T-cell (primary cell): ENCODE results near the gene EPC2. TPM values are rescaled to one million over a fixed set of nuclear protein-coding genes. Genes with fewer than 3 reads are reported as not detected.

Experiments used
- ATAC-seq, 4 experiments: fragments of 200-7000 bp in 3 of 4; fragments of 150-1000 bp in 1 of 4; cut with Tn5 transposase; replicated peaks in 1 of 4; 1 replicate in 3 of 4; 2 replicates in 1 of 4; pipeline ENCODE4 v1.10.0; 2021; ENCODE audit warnings: moderate library complexity in 3 of 4, mild to moderate bottlenecking in 2 of 4, moderate number of reproducible peaks in 1 of 4
- CTCF ChIA-PET, 2 donors: fragments of 300-600 bp; sonication (Branson Sonifier 250); formaldehyde crosslinking; loops; one replicate each; lab custom pipeline; 2022; ENCODE audit warnings: antibody characterized with exemption in 2 of 2; lab: Charles Lee
- POLR2A ChIA-PET, 2 donors: fragments of 300-600 bp; sonication (Branson Sonifier 250); formaldehyde crosslinking; loops; one replicate each; lab custom pipeline; 2022; ENCODE audit warnings: antibody characterized with exemption in 2 of 2; lab: Charles Lee
- DNase-seq, 35 experiments: peaks; one replicate each; pipeline versions ENCODE4 v3.0.0 to v3.0.0-alpha.2; 2013 to 2023
- H3K27ac ChIP-seq: one replicate; pipeline ENCODE4 v1.5.1; 2013; ENCODE audit warnings: low read length
- H3K27me3 ChIP-seq, 2 experiments: replicated peaks in 1 of 2; 1 replicate in 1 of 2; 2 replicates in 1 of 2; pipeline versions ENCODE4 v1.6.1 to v1.7.0; 2013; ENCODE audit warnings: low read length in 1 of 2, mixed read lengths in 1 of 2; ENCODE audit not compliant: control insufficient read depth in 2 of 2, insufficient read depth in 2 of 2; ENCODE audit errors: extremely low read depth in 1 of 2
- H3K36me3 ChIP-seq, 2 donors: 1 replicate in 1 of 2; 2 replicates in 1 of 2; pipeline versions ENCODE4 v1.6.1 to v1.7.0; 2013; ENCODE audit warnings: low read length in 1 of 2; ENCODE audit not compliant: control insufficient read depth in 2 of 2, insufficient read depth in 1 of 2; ENCODE audit errors: extremely low read depth in 1 of 2
- H3K4me1 ChIP-seq, 2 experiments: 1 replicate in 1 of 2; 2 replicates in 1 of 2; pipeline versions ENCODE4 v1.6.1 to v1.7.0; 2013; ENCODE audit warnings: low read length in 2 of 2, mixed read lengths in 1 of 2; ENCODE audit not compliant: insufficient read depth in 2 of 2, control insufficient read depth in 1 of 2; ENCODE audit errors: extremely low read depth in 1 of 2
- H3K4me3 ChIP-seq, 2 donors: 1 replicate in 1 of 2; 2 replicates in 1 of 2; pipeline versions ENCODE4 v1.5.1 to v1.7.0; 2013; ENCODE audit warnings: mild to moderate bottlenecking in 2 of 2, low read length in 1 of 2, moderate library complexity in 1 of 2; ENCODE audit not compliant: control insufficient read depth in 1 of 2; ENCODE audit errors: extremely low read depth in 1 of 2
- H3K9me3 ChIP-seq: 2 replicates; pipeline ENCODE4 v1.7.0; 2013
- H3K27ac Mint-ChIP-seq, 2 donors: one replicate each; pipeline ENCODE4 v1.8.0; 2020 to 2021; ENCODE audit warnings: mild to moderate bottlenecking in 2 of 2, mixed read lengths in 2 of 2
- H3K27me3 Mint-ChIP-seq, 2 donors: one replicate each; pipeline ENCODE4 v1.8.0; 2021 to 2022; ENCODE audit warnings: mixed read lengths in 2 of 2
- H3K36me3 Mint-ChIP-seq: one replicate; pipeline ENCODE4 v1.8.0; 2021; ENCODE audit warnings: mixed read lengths
- H3K4me1 Mint-ChIP-seq, 3 donors: one replicate each; pipeline ENCODE4 v1.8.0; 2020 to 2022; ENCODE audit warnings: mixed read lengths in 3 of 3, mild to moderate bottlenecking in 1 of 3
- H3K4me3 Mint-ChIP-seq, 3 donors: one replicate each; pipeline ENCODE4 v1.8.0; 2020 to 2022; ENCODE audit warnings: mild to moderate bottlenecking in 3 of 3, mixed read lengths in 3 of 3, moderate library complexity in 3 of 3
- H3K9me3 Mint-ChIP-seq, 3 donors: one replicate each; pipeline ENCODE4 v1.8.0; 2020 to 2022; ENCODE audit warnings: mixed read lengths in 3 of 3
- WGBS: methylation state at CpG from one replicate; pipeline ENCODE4 v1.1.5; 2013; ENCODE audit warnings: missing lambda C conversion rate; ENCODE audit not compliant: insufficient coverage; 5-methylcytosine and 5-hydroxymethylcytosine counted together
- total RNA-seq, 35 experiments: library from RNA in 6 of 35; stranded (reverse) in 6 of 35; fragments of 120-200 nt in 1 of 35; gene quantifications; one replicate each; pipeline versions ENCODE4 v1.2.1 to v1.2.4 and lab custom pipeline; 2013 to 2026

The EPC2 gene
- total RNA-seq, 5 donors from 2014 or later (not counting 1 experiment from before 2014, with no cell fraction given), result 54.3 to 84.3 (median 66.9) TPM

DNA sequence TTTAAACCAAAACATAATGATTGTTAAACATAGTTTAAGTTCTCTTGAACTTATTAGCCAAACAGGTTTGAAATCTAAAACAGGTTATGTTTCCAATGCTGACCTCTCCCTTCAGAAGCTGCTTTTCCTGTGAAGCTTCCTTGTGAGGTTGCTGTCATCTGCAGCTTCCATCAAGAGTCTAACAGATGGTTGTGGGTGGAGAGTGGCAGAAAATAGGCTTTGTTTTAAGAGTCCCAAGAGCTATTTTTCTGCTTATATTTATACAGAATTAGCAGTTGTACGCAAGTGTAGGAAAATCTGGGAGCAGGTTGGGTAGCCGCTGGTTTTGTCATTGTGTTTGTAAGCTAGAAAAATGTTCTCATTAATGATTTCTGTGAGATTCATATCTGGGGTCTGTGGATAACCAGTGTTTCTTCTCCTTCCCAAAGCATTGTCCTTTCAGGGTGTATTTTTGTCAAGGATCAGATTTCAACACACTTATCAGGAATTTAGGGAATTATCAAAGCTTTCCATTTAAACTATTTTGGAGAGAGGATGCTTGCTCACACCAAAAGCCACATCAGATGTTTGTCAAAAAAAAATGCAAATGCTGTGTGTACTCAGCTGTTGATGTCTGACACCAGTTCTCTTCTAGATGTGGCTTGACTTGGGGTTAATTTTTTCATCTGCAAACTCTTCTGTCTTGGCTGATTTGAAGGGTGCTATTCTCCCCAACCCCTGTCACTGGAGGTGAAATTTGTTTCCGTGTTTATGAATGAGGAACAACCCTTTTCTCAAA is 152.4 kb downstream of the EPC2 start:
- DNase-seq, result no peak

DNA sequence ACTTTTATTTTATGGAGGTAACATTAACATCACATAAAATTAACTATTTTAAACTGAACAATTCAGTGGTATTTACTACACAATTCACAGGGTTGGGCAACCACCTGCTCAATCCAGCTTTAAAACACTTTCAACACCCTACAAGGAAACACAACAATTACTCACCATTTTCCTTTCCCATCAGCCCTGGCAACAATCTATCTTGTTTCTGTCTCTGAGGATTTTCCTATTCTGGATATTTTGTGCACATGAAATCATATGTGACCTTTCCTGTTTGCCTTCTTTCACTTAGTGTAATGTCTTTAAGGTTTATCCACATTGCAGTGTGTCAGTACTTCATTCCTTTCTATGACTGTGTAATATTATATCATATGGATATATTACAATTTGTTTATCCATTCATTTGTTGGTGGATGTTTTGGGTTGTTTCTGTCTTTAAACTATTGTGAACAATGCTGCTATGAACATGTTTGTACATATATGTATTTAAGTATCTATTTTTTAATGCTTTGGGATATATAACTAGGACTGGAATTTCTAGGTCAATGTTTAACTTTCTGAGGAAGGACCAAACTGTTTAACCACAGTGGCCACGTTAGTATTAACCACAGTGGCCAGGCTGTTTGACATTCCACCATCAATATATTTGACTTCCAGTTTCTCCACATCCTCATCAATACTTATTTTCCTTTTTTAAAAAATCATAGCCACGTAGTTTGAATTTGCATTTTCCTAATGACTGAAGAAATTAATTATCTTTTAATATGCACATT is 158.1 kb downstream of the EPC2 start:
- Histone ChIP-seq H3K9me3 (no peaks in the 10 kb centered on the region), H3K27me3 (peaks cover 0 to 3% of the 10 kb centered on the region in 2 experiments), H3K27ac (no peak overlapping the region), H3K36me3 (no peaks in the 10 kb centered on the region), H3K4me1 (peaks cover 0 to 2% of the 10 kb centered on the region in 2 experiments), H3K4me3 (no peak overlapping the region)
- no peak for DNase-seq
- H3K27ac Mint-ChIP-seq, result no peak overlapping the region
- peaks cover 5% of the 10 kb centered on the region for H3K36me3 Mint-ChIP-seq
- no peaks in the 10 kb centered on the region for H3K4me1 Mint-ChIP-seq
- ChIA-PET POLR2A (no interaction called here), CTCF (interaction anchor here in 1 of 2 donors (0.8 kb wide), 1 partner anchor 12 kb away, joined by 3 read pairs; no protein-coding TSS in a partner anchor)
- H3K27me3 Mint-ChIP-seq, result peaks cover 0 to 4% of the 10 kb centered on the region in 2 donors
- no peak for ATAC-seq
- WGBS, result no CpG with 5 or more reads among the region's 2 CpGs
- H3K9me3 Mint-ChIP-seq, result peaks cover 5 to 10% (median 9%) of the 10 kb centered on the region in 3 donors
- H3K4me3 Mint-ChIP-seq, result no peak overlapping the region

More for the DNA sequence above, 152.4 kb downstream of the EPC2 start:
- Mint-ChIP-seq H3K9me3 (no peaks in the 10 kb centered on the region), H3K27me3 (no peaks in the 10 kb centered on the region), H3K4me1 (peaks cover 0 to 6% (median 3%) of the 10 kb centered on the region in 3 donors), H3K36me3 (no peaks in the 10 kb centered on the region), H3K27ac (no peak overlapping the region), H3K4me3 (no peak overlapping the region)
- peaks cover 0 to 4% of the 10 kb centered on the region in 2 experiments for H3K4me1 ChIP-seq
- H3K27me3 ChIP-seq, result no peaks in the 10 kb centered on the region
- no peaks in the 10 kb centered on the region for H3K9me3 ChIP-seq
- WGBS, result no CpG with 5 or more reads among the region's 3 CpGs
- H3K36me3 ChIP-seq, result no peaks in the 10 kb centered on the region
- H3K4me3 ChIP-seq, result no peak overlapping the region
- H3K27ac ChIP-seq, result no peak overlapping the region
- ATAC-seq, result no peak
- POLR2A ChIA-PET, result interaction anchor here in 1 of 2 donors (0.7 kb wide), 1 partner anchor 350 kb away, joined by 4 read pairs; no protein-coding TSS in a partner anchor
- CTCF ChIA-PET, result no interaction called here

DNA sequence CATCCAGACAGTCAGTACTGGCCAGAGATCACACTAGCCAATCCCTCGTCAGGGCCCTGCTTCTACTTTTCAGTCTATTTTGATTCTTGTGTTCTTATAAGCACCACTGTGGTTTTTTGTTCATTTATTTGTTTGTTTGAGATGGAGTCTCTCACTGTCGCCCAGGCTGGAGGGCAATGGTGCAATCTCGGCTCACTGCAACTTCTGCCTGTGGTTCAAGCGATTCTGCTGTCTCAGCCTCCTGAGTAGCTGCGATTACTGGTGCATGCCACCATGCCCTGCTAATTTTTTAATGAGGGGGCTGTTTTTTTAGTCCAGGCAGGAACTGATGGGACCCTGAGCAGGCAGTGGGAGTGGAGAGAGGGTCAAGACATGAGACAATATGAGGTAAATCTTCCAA is 165.5 kb downstream of the EPC2 start:
- Mint-ChIP-seq H3K27me3 (no peaks in the 10 kb centered on the region), H3K36me3 (peaks cover 7% of the 10 kb centered on the region), H3K9me3 (peaks cover 5 to 15% (median 8%) of the 10 kb centered on the region in 3 donors), H3K4me1 (peaks cover 0 to 17% (median 12%) of the 10 kb centered on the region in 3 donors), H3K27ac (no peak overlapping the region), H3K4me3 (no peak overlapping the region)
- CTCF ChIA-PET, result interaction anchor here in 1 of 2 donors (0.8 kb wide), 1 partner anchor 8 kb away, joined by 5 read pairs; no protein-coding TSS in a partner anchor
- Histone ChIP-seq H3K27ac (no peak overlapping the region), H3K27me3 (peaks cover 0 to 3% of the 10 kb centered on the region in 2 experiments), H3K36me3 (no peaks in the 10 kb centered on the region), H3K9me3 (no peaks in the 10 kb centered on the region), H3K4me3 (no peak overlapping the region), H3K4me1 (peaks cover 0 to 9% of the 10 kb centered on the region in 2 experiments)
- WGBS, result 97% methylated on average over 5 of the region's 5 CpGs
- ATAC-seq, result no peak
- POLR2A ChIA-PET, result no interaction called here
- DNase-seq, result no peak

DNA sequence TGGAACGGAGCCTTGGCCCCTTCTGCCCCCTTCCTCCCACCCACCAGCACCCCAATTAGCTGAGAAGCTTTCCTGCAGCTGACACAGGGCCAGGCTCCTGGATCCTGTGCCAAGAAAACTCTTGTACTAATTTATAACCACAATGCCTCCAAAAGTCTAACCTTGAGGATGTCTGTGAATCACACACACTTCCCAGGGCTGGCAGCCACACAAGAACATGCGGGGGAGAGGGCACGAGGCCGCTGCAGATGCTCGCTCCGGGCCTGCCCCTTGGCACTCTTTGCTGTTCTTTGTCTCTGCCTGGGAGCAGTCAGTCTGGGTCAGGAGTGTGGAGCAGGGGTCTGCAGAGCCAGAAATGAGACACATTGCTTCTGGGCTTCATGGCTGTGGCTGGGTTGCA is 167.8 kb downstream of the EPC2 start:
- Histone ChIP-seq H3K27me3 (peaks cover 0 to 3% of the 10 kb centered on the region in 2 experiments), H3K4me1 (peaks cover 1 to 9% of the 10 kb centered on the region in 2 experiments), H3K4me3 (no peak overlapping the region), H3K9me3 (no peaks in the 10 kb centered on the region), H3K36me3 (no peaks in the 10 kb centered on the region), H3K27ac (no peak overlapping the region)
- ChIA-PET CTCF (no interaction called here), POLR2A (no interaction called here)
- no peak for ATAC-seq
- WGBS, result 91% methylated on average over 5 of the region's 6 CpGs
- H3K27ac Mint-ChIP-seq, result no peak overlapping the region
- no peak overlapping the region for H3K4me3 Mint-ChIP-seq
- peaks cover 3 to 8% (median 6%) of the 10 kb centered on the region in 3 donors for H3K9me3 Mint-ChIP-seq
- peaks cover 5% of the 10 kb centered on the region for H3K36me3 Mint-ChIP-seq
- H3K27me3 Mint-ChIP-seq, result peaks cover 2 to 10% of the 10 kb centered on the region in 2 donors
- peaks cover 4 to 26% (median 18%) of the 10 kb centered on the region in 3 donors for H3K4me1 Mint-ChIP-seq
- no peak for DNase-seq

DNA sequence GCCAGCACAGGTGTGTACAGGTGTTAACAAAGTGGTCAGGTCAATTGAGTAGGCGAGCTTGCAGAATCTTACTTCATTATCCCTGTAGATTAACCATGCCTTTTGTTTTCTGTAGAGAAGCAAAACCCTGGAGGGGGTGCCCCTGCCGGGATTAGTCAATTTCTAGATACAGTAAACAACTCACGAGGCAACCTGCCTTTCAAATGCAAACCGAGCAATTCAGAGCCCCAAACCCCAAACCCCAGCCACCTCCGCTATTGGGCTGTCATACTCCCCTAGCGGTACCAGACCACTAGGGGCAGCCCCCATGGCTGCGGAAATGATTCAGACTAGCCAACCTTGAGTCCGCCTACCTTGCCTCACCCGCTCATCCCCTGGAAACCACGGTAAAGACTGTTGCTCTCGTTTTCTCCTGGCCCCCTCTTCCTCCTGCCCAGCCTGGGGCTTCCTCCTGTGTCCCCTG is 169.1 kb downstream of the EPC2 start:
- ATAC-seq, result peak; percentile 85 to 98 (median 88)
- Histone ChIP-seq H3K9me3 (no peaks in the 10 kb centered on the region), H3K4me1 (peaks cover 2 to 9% of the 10 kb centered on the region in 2 experiments), H3K27ac (no peak overlapping the region), H3K36me3 (no peaks in the 10 kb centered on the region), H3K27me3 (peaks cover 0 to 5% of the 10 kb centered on the region in 2 experiments), H3K4me3 (no peak overlapping the region)
- 42% methylated on average over 8 of the region's 11 CpGs for WGBS
- no peaks in the 10 kb centered on the region for H3K9me3 Mint-ChIP-seq
- H3K27ac Mint-ChIP-seq, result peak overlapping the region; percentile 45 to 57
- no peaks in the 10 kb centered on the region for H3K36me3 Mint-ChIP-seq
- POLR2A ChIA-PET, result no interaction called here
- peak overlapping the region in 1 of 3 donors; percentile 37 for H3K4me3 Mint-ChIP-seq
- CTCF ChIA-PET, result interaction anchor here in 1 of 2 donors (0.6 kb wide), 1 partner anchor 15 kb away, joined by 3 read pairs; no protein-coding TSS in a partner anchor
- peaks cover 9 to 26% (median 20%) of the 10 kb centered on the region in 3 donors for H3K4me1 Mint-ChIP-seq
- peaks cover 2 to 21% of the 10 kb centered on the region in 2 donors for H3K27me3 Mint-ChIP-seq
- DNase-seq, result peak; percentile 4 to 63 (median 26)
